H1 (cell line): ENCODE results near the gene GNB1L. TPM values are rescaled to one million over a fixed set of nuclear protein-coding genes. Genes with fewer than 3 reads are reported as not detected.
A peak's percentile ranks its signal among the peaks of the same experiment; 100 is the strongest.

Source experiments
- CTCF ChIA-PET: fragments of 300-600 bp; sonication (Branson Sonifier 250); formaldehyde crosslinking; loops from one replicate; lab custom pipeline; 2021; ENCODE audit not compliant: partially characterized antibody; lab: Charles Lee
- POLR2A ChIA-PET: fragments of 300-600 bp; sonication (Branson Sonifier 250); formaldehyde crosslinking; loops from one replicate; lab custom pipeline; 2021; ENCODE audit warnings: inconsistent platforms; ENCODE audit not compliant: partially characterized antibody; lab: Charles Lee
- DNase-seq, 2 experiments: peaks; one replicate each; pipeline versions ENCODE4 v3.0.0 to v3.0.0-alpha.2; 2010 to 2022; ENCODE audit warnings: low spot score in 2 of 2, low read depth in 1 of 2, mixed read lengths in 1 of 2
- FAIRE-seq: peaks from 2 replicates; lab custom pipeline; 2011; peaks lifted over from hg19 to GRCh38; lab: Jason Lieb, UNC
- H2AFZ ChIP-seq: 2 replicates; pipeline ENCODE4 v1.8.1; 2012; ENCODE audit warnings: low read length, inconsistent platforms
- H2AK5ac ChIP-seq: 2 replicates; pipeline ENCODE4 v1.6.1; 2013; ENCODE audit warnings: low read depth, low read length
- H2BK120ac ChIP-seq: replicated peaks from 2 replicates; pipeline ENCODE3; 2013; ENCODE audit warnings: low read depth, low read length, inconsistent platforms
- H2BK12ac ChIP-seq: 2 replicates; pipeline ENCODE4 v1.6.1; 2013; ENCODE audit warnings: low read depth, low read length
- H2BK15ac ChIP-seq: 2 replicates; pipeline ENCODE4 v1.6.1; 2013; ENCODE audit warnings: low read length
- H2BK20ac ChIP-seq: 2 replicates; pipeline ENCODE4 v1.6.1; 2013; ENCODE audit warnings: low read length
- H2BK5ac ChIP-seq: 2 replicates; pipeline ENCODE4 v1.6.1; 2013; ENCODE audit warnings: low read depth, low read length
- H3K14ac ChIP-seq: 2 replicates; pipeline ENCODE4 v1.6.1; 2013; ENCODE audit warnings: inconsistent platforms; ENCODE audit not compliant: insufficient read length
- H3K18ac ChIP-seq: 2 replicates; pipeline ENCODE4 v1.6.1; 2013; ENCODE audit warnings: low read length; ENCODE audit errors: extremely low read depth
- H3K23ac ChIP-seq: 2 replicates; pipeline ENCODE4 v1.6.1; 2013; ENCODE audit warnings: inconsistent platforms; ENCODE audit not compliant: insufficient read length
- H3K23me2 ChIP-seq: 2 replicates; pipeline ENCODE4 v1.6.1; 2013; ENCODE audit warnings: low read depth, low read length
- H3K27ac ChIP-seq: 2 replicates; pipeline ENCODE4 v1.6.1; 2011; ENCODE audit warnings: low read depth, low read length, inconsistent platforms
- H3K27me3 ChIP-seq, 4 experiments: replicated peaks in 1 of 4; 1 replicate in 1 of 4; 2 replicates in 3 of 4; pipeline versions ENCODE4 v1.6.1 to v1.8.1; 2011 to 2013; ENCODE audit warnings: low read length in 3 of 4, mild to moderate bottlenecking in 3 of 4, inconsistent platforms in 2 of 4, mixed read lengths in 2 of 4, moderate library complexity in 1 of 4; ENCODE audit not compliant: control insufficient read depth in 3 of 4, insufficient read depth in 3 of 4; ENCODE audit errors: extremely low read depth in 1 of 4
- H3K36me3 ChIP-seq, 4 experiments: 2 replicates each; pipeline versions ENCODE4 v1.6.1 to v1.8.1; 2011 to 2013; ENCODE audit warnings: mild to moderate bottlenecking in 4 of 4, low read length in 3 of 4, moderate library complexity in 2 of 4, control low read depth in 1 of 4, inconsistent platforms in 1 of 4; ENCODE audit not compliant: insufficient read depth in 4 of 4, control insufficient read depth in 2 of 4
- H3K4ac ChIP-seq: replicated peaks from 2 replicates; pipeline ENCODE3; 2013; ENCODE audit warnings: low read length, low read depth, mixed read lengths, inconsistent platforms; ENCODE audit not compliant: insufficient read length
- H3K4me1 ChIP-seq, 4 experiments: replicated peaks in 1 of 4; 1 replicate in 1 of 4; 2 replicates in 3 of 4; pipeline versions ENCODE4 v1.6.1 to v1.8.1; 2011 to 2013; ENCODE audit warnings: low read length in 3 of 4, inconsistent platforms in 2 of 4, mixed read lengths in 1 of 4; ENCODE audit not compliant: insufficient read depth in 4 of 4, control insufficient read depth in 3 of 4
- H3K4me2 ChIP-seq, 2 experiments: 2 replicates each; pipeline versions ENCODE4 v1.6.1 to v1.8.1; 2011 to 2013; ENCODE audit warnings: low read depth in 2 of 2, low read length in 2 of 2, control low read depth in 1 of 2, inconsistent platforms in 1 of 2, mild to moderate bottlenecking in 1 of 2; ENCODE audit not compliant: insufficient read depth in 1 of 2
- H3K4me3 ChIP-seq, 4 experiments: fragments of 200-600, 300-600 bp in 1 of 4; sonication (generic), shearing (Covaris generic), sonication (Bioruptor Twin) in 1 of 4; 2 replicates each; pipeline versions ENCODE4 v1.5.1 to v1.8.1; 2011 to 2016; ENCODE audit warnings: low read length in 4 of 4, low read depth in 3 of 4, control low read depth in 2 of 4, inconsistent platforms in 2 of 4, mild to moderate bottlenecking in 2 of 4, mixed read lengths in 1 of 4, moderate library complexity in 1 of 4; ENCODE audit not compliant: insufficient read depth in 2 of 4; ENCODE audit errors: extremely low read depth in 1 of 4
- H3K56ac ChIP-seq: replicated peaks from 2 replicates; pipeline ENCODE3; 2013; ENCODE audit warnings: low read depth, mild to moderate bottlenecking, mixed read lengths, low read length, inconsistent platforms; ENCODE audit not compliant: insufficient read length
- H3K79me1 ChIP-seq: 2 replicates; pipeline ENCODE4 v1.6.1; 2013; ENCODE audit warnings: low read depth, low read length, control low read depth
- H3K79me2 ChIP-seq, 2 experiments: 2 replicates each; pipeline versions ENCODE4 v1.6.1 to v1.8.1; 2012 to 2013; ENCODE audit warnings: low read length in 2 of 2, mild to moderate bottlenecking in 2 of 2, inconsistent platforms in 1 of 2; ENCODE audit not compliant: insufficient read depth in 2 of 2, control insufficient read depth in 1 of 2
- H3K9ac ChIP-seq, 4 experiments: replicated peaks in 1 of 4; 1 replicate in 1 of 4; 2 replicates in 3 of 4; pipeline versions ENCODE4 v1.6.1 to v1.8.1; 2011 to 2013; ENCODE audit warnings: low read depth in 3 of 4, low read length in 3 of 4, control low read depth in 2 of 4, mild to moderate bottlenecking in 2 of 4, moderate library complexity in 2 of 4, inconsistent platforms in 1 of 4; ENCODE audit errors: extremely low read depth in 1 of 4
- H3K9me3 ChIP-seq, 2 experiments: 2 replicates each; pipeline versions ENCODE4 v1.6.1 to v1.8.1; 2012 to 2013; ENCODE audit warnings: mild to moderate bottlenecking in 2 of 2, moderate library complexity in 2 of 2, control low read depth in 1 of 2, inconsistent platforms in 1 of 2, low read depth in 1 of 2, low read length in 1 of 2, mixed read lengths in 1 of 2; ENCODE audit not compliant: insufficient read depth in 2 of 2
- H4K20me1 ChIP-seq, 2 experiments: replicated peaks in 1 of 2; 2 replicates each; pipeline versions ENCODE3 to v1.8.1; 2011 to 2013; ENCODE audit warnings: inconsistent platforms in 2 of 2, low read length in 2 of 2, mild to moderate bottlenecking in 1 of 2; ENCODE audit not compliant: insufficient read depth in 2 of 2, control insufficient read depth in 1 of 2
- H4K5ac ChIP-seq: 2 replicates; pipeline ENCODE4 v1.6.1; 2013; ENCODE audit warnings: low read length, low read depth, mixed read lengths, inconsistent platforms; ENCODE audit not compliant: insufficient read length
- H4K8ac ChIP-seq: 2 replicates; pipeline ENCODE4 v1.8.0; 2013; ENCODE audit warnings: mild to moderate bottlenecking, moderate library complexity, low read length, inconsistent platforms; ENCODE audit not compliant: insufficient read depth; ENCODE audit errors: extremely low read depth
- H4K91ac ChIP-seq: replicated peaks from 2 replicates; pipeline ENCODE3; 2013; ENCODE audit warnings: low read length, mixed read lengths, inconsistent platforms; ENCODE audit not compliant: insufficient read length
- CTBP2 ChIP-seq: IDR thresholded peaks from 2 replicates; pipeline ENCODE4 v1.7.0; 2011; ENCODE audit warnings: borderline replicate concordance, mild to moderate bottlenecking, moderate library complexity, mixed read lengths, low read length; ENCODE audit not compliant: insufficient read depth, insufficient read length
- SP1 ChIP-seq: IDR thresholded peaks from 2 replicates; pipeline ENCODE4 v1.6.1; 2011; ENCODE audit warnings: low read depth, low read length
- SP4 ChIP-seq: IDR thresholded peaks from 2 replicates; pipeline ENCODE4 v1.6.1; 2012; ENCODE audit warnings: low read length, inconsistent platforms
- TAF7 ChIP-seq: optimal IDR thresholded peaks from 2 replicates; pipeline ENCODE3; 2011; ENCODE audit warnings: low read depth, mild to moderate bottlenecking, inconsistent platforms, low read length, moderate library complexity, borderline replicate concordance
- WGBS, 2 experiments: shearing (Covaris generic) in 1 of 2; methylation state at CpG; one replicate each; pipeline versions ENCODE4 v1.1.6 to v1.1.7; 2013 to 2015; ENCODE audit warnings: low lambda C conversion rate in 2 of 2, mixed read lengths in 2 of 2, inconsistent platforms in 1 of 2, low coverage in 1 of 2, missing lambda C conversion rate in 1 of 2; ENCODE audit not compliant: insufficient replicate concordance in 2 of 2, insufficient coverage in 1 of 2, insufficient read length in 1 of 2; ENCODE audit errors: extremely low coverage in 1 of 2, missing lambda C conversion rate in 1 of 2; 5-methylcytosine and 5-hydroxymethylcytosine counted together
- polyA plus RNA-seq, 7 experiments: library from polyadenylated mRNA; depleted of rRNA in 3 of 7; stranded (reverse) in 5 of 7; unstranded in 2 of 7; fragments of >200 nt in 5 of 7; fragments of 200-250 nt in 2 of 7; gene quantifications; 1 replicate in 5 of 7; 2 replicates in 1 of 7; 4 replicates in 1 of 7; pipeline versions ENCODE4 v1.2.1 to v1.2.3, GENCODE V29; 2011 to 2013; ENCODE audit warnings: missing spikeins in 2 of 7, mixed read lengths in 2 of 7
- total RNA-seq: library from RNA; stranded (reverse); fragmentation: NEBNext Ultra II Directional; extraction: Animal tissue kit (Norgen Biotek cat#: 25700); gene quantifications from 2 replicates; pipeline ENCODE4 v1.2.1, GENCODE V29; 2021

Gene GNB1L
- total and polyA plus RNA-seq, 2 of the 8 experiments (the other 6 are each of a cell fraction or from before 2014, with no cell fraction given) = 14.0 to 15.6 TPM

- Histone ChIP-seq H4K8ac (no peak overlapping the region), H3K4me2 (no peak overlapping the region), H2AK5ac (0 out of 2 replicates have a peak overlapping the region, but pooled peaks have one; percentile 33), H3K27ac (no peak overlapping the region), H2BK5ac (no peak overlapping the region; the same call in 1 of the 2 replicates), H3K18ac (no peak overlapping the region), H3K36me3 (no peaks in the 10 kb centered on the region), H3K79me1 (no peaks in the 10 kb centered on the region), H4K20me1 (no peaks in the 10 kb centered on the region), H3K4me3 (no peak overlapping the region), H4K5ac (no peak overlapping the region), H2BK12ac (peak overlapping the region; percentile 53; the same call in 1 of the 2 replicates), H3K4ac (no peak overlapping the region), H3K56ac (no peak overlapping the region), H3K79me2 (no peaks in the 10 kb centered on the region), H2BK120ac (no peak overlapping the region), H3K14ac (no peak overlapping the region), H2BK20ac (peak overlapping the region; percentile 61; the same call in 1 of the 2 replicates), H3K4me1 (peaks cover 11 to 24% (median 20%) of the 10 kb centered on the region in 4 experiments), H2BK15ac (peak overlapping the region; percentile 81; the same call in 1 of the 2 replicates)
- CTCF ChIA-PET = interaction anchor here (0.7 to 9.5 kb wide), 6 partner anchors 9 to 67 kb away, joined by 3 to 69 read pairs (median 6); no protein-coding TSS in a partner anchor
- POLR2A ChIA-PET = no interaction called here
- no peak for FAIRE-seq
- TF ChIP-seq SP1 (no peak), CTBP2 (no peak), SP4 (no peak), TAF7 (no peak)
- TF ChIP-seq, all 59 proteins: peak for 0
- H3K23me2 ChIP-seq = peaks cover 4% of the 10 kb centered on the region
- H4K91ac ChIP-seq = peak overlapping the region; percentile 71
- 94% methylated on average over 15 of the region's 15 CpGs; no CpG with 5 or more reads in 1 of the 2 experiments for WGBS, 2 experiments
- H3K23ac ChIP-seq = no peak overlapping the region
- peaks cover 0 to 3% (median 0%) of the 10 kb centered on the region in 4 experiments; a peak in 1 of 7 replicates for H3K27me3 ChIP-seq
- H3K9ac ChIP-seq = no peak overlapping the region
- no peaks in the 10 kb centered on the region for H3K9me3 ChIP-seq
- DNase-seq = no peak
- H2AFZ ChIP-seq = no peak overlapping the region
Measured at GRCh38 chr22:19884161-19884953, 29.7 kb upstream of the GNB1L start.
